ENCODE results near the gene AMER2. TPM values are rescaled to one million over a fixed set of nuclear protein-coding genes. Genes with fewer than 3 reads are reported as not detected.
"Not testable (repeated sequence)": the region's sequence is repeated elsewhere in the genome, so short reads cannot be mapped to it uniquely, and the experiment has no call there.

Gene AMER2
- total and polyA plus RNA-seq, 2 donors (not counting 1 experiment from before 2014, with no cell fraction given), result not detected

DNA sequence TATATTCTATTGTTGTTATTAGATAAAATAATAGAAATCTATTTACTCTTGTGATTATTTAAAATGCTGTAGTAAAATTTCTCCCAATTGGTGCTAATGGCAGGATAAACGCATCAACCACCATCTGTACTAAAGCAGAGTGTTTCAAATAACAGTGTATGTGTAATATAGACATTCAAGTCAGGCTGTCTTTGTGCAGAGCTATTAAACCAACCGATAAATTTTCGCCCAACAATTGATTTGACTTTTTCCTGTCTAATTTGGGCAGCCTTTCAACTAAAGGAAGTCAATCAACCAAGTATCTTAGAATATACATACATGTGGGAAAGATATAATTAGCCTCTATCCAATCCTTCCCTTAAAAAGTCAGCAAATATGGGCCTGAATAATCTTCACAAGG, 5.8 kb downstream of the AMER2 start:
- Histone ChIP-seq H3K9me3 (ENCODE audit: control extremely low read depth in 1 of 3, control insufficient read depth in 2 of 3, insufficient read depth in 1 of 3, low read length in 2 of 3) (peaks cover 0 to 3% (median 0%) of the 10 kb centered on the region in 3 donors), H3K4me3 (ENCODE audit: control extremely low read depth in 1 of 5, extremely low read depth in 1 of 5, insufficient read depth in 1 of 5, low read depth in 2 of 5, low read length in 4 of 5) (no peak overlapping the region), H3K4me2 (replicated peaks; ENCODE audit: low read depth, low read length, poor library complexity, severe bottlenecking) (no peak overlapping the region), H2AFZ (ENCODE audit: insufficient read depth, low read depth, low read length, poor library complexity, severe bottlenecking) (no peak overlapping the region), H3K9ac (ENCODE audit: low read length) (no peak overlapping the region), H3K36me3 (replicated peaks in 1 of 2; ENCODE audit: control extremely low read depth in 1 of 2, control insufficient read depth in 1 of 2, extremely low read depth in 1 of 2, insufficient read depth in 2 of 2, low read length in 1 of 2) (no peaks in the 10 kb centered on the region), H3K27me3 (replicated peaks in 1 of 4; ENCODE audit: control extremely low read depth in 1 of 4, control insufficient read depth in 3 of 4, insufficient read depth in 4 of 4, low read length in 3 of 4) (peaks cover 0 to 16% (median 4%) of the 10 kb centered on the region in 4 experiments), H3K79me2 (ENCODE audit: control insufficient read depth, insufficient read depth, low read length) (no peaks in the 10 kb centered on the region), H3K4me1 (ENCODE audit: control insufficient read depth in 2 of 2, insufficient read depth in 2 of 2, low read length in 2 of 2) (peaks cover 0 to 2% of the 10 kb centered on the region in 2 donors), H3K27ac (ENCODE audit: low read length in 2 of 2) (no peak overlapping the region), H4K20me1 (ENCODE audit: control insufficient read depth, insufficient read depth, low read length, poor library complexity, severe bottlenecking) (no peaks in the 10 kb centered on the region)
- no peak for TF ChIP-seq EZH2 (IDR thresholded peaks at IDR 0.05; ENCODE audit: borderline replicate concordance, insufficient read depth, low read depth, low read length, poor library complexity, severe bottlenecking)
- TF ChIP-seq, protein P1, sequence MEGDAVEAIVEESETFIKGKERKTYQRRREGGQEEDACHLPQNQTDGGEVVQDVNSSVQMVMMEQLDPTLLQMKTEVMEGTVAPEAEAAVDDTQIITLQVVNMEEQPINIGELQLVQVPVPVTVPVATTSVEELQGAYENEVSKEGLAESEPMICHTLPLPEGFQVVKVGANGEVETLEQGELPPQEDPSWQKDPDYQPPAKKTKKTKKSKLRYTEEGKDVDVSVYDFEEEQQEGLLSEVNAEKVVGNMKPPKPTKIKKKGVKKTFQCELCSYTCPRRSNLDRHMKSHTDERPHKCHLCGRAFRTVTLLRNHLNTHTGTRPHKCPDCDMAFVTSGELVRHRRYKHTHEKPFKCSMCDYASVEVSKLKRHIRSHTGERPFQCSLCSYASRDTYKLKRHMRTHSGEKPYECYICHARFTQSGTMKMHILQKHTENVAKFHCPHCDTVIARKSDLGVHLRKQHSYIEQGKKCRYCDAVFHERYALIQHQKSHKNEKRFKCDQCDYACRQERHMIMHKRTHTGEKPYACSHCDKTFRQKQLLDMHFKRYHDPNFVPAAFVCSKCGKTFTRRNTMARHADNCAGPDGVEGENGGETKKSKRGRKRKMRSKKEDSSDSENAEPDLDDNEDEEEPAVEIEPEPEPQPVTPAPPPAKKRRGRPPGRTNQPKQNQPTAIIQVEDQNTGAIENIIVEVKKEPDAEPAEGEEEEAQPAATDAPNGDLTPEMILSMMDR (IDR thresholded peaks at IDR 0.05), result no peak
- no CpG with 5 or more reads among the region's 3 CpGs for WGBS (ENCODE audit: insufficient coverage)
- Mint-ChIP-seq H3K9me3 (ENCODE audit: insufficient read depth) (no peaks in the 10 kb centered on the region), H3K27me3 (peaks cover 45% of the 10 kb centered on the region), H3K27ac (no peak overlapping the region), H3K4me1 (peaks cover 2% of the 10 kb centered on the region), H3K4me3 (no peak overlapping the region)
- intact Hi-C loops (cut with micrococcal nuclease), result no loop called here
- ChIA-PET POLR2A (no interaction called here), CTCF (no interaction called here)
- DNase-seq (no peak), ATAC-seq (ENCODE audit: low read depth) (no peak)

DNA sequence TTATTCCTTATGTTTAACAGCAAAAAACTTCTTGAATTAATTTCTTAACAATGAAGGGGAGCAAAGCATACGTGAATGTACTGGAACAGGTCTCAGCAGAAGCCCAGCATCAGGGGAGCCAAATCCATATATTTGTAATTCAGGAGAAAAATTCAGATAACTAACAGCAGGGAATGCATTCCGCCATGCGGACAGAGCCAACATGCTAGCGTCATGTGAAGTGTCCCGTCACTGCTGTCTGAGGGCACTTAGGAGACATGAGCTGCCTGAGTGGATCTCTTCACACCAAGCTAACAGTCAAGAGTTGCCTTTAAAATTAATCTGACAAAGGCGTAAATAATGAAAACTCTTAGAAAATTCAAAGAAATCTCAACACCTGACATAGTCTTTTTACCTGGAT, 6.4 kb downstream of the AMER2 start:
- H3K27me3 Mint-ChIP-seq, result peaks cover 39% of the 10 kb centered on the region
- no peak for ATAC-seq (ENCODE audit: low read depth)
- CTCF ChIA-PET, result no interaction called here
- Histone ChIP-seq H3K27me3 (replicated peaks in 1 of 4; ENCODE audit: control extremely low read depth in 1 of 4, control insufficient read depth in 3 of 4, insufficient read depth in 4 of 4, low read length in 3 of 4) (peaks cover 0 to 13% (median 4%) of the 10 kb centered on the region in 4 experiments), H3K9me3 (ENCODE audit: control extremely low read depth in 1 of 3, control insufficient read depth in 2 of 3, insufficient read depth in 1 of 3, low read length in 2 of 3) (peaks cover 0 to 3% (median 0%) of the 10 kb centered on the region in 3 donors), H3K9ac (ENCODE audit: low read length) (no peak overlapping the region), H3K79me2 (ENCODE audit: control insufficient read depth, insufficient read depth, low read length) (no peaks in the 10 kb centered on the region), H3K4me2 (replicated peaks; ENCODE audit: low read depth, low read length, poor library complexity, severe bottlenecking) (no peak overlapping the region), H3K4me1 (ENCODE audit: control insufficient read depth in 2 of 2, insufficient read depth in 2 of 2, low read length in 2 of 2) (no peaks in the 10 kb centered on the region), H4K20me1 (ENCODE audit: control insufficient read depth, insufficient read depth, low read length, poor library complexity, severe bottlenecking) (no peaks in the 10 kb centered on the region), H3K4me3 (ENCODE audit: control extremely low read depth in 1 of 5, extremely low read depth in 1 of 5, insufficient read depth in 1 of 5, low read depth in 2 of 5, low read length in 4 of 5) (no peak overlapping the region), H2AFZ (ENCODE audit: insufficient read depth, low read depth, low read length, poor library complexity, severe bottlenecking) (no peak overlapping the region), H3K27ac (ENCODE audit: low read length in 2 of 2) (no peak overlapping the region), H3K36me3 (replicated peaks in 1 of 2; ENCODE audit: control extremely low read depth in 1 of 2, control insufficient read depth in 1 of 2, extremely low read depth in 1 of 2, insufficient read depth in 2 of 2, low read length in 1 of 2) (no peaks in the 10 kb centered on the region)
- no peaks in the 10 kb centered on the region for H3K9me3 Mint-ChIP-seq (ENCODE audit: insufficient read depth)
- TF ChIP-seq, protein P1 (IDR thresholded peaks at IDR 0.05), result no peak
- TF ChIP-seq EZH2 (IDR thresholded peaks at IDR 0.05; ENCODE audit: borderline replicate concordance, insufficient read depth, low read depth, low read length, poor library complexity, severe bottlenecking), result no peak
- no peak overlapping the region for H3K4me3 Mint-ChIP-seq
- 94% methylated on average over 5 of the region's 6 CpGs for WGBS (ENCODE audit: insufficient coverage)
- H3K4me1 Mint-ChIP-seq, result no peaks in the 10 kb centered on the region
- POLR2A ChIA-PET, result no interaction called here
- DNase-seq, result no peak
- no peak overlapping the region for H3K27ac Mint-ChIP-seq
- intact Hi-C loops (cut with micrococcal nuclease), result no loop called here

DNA sequence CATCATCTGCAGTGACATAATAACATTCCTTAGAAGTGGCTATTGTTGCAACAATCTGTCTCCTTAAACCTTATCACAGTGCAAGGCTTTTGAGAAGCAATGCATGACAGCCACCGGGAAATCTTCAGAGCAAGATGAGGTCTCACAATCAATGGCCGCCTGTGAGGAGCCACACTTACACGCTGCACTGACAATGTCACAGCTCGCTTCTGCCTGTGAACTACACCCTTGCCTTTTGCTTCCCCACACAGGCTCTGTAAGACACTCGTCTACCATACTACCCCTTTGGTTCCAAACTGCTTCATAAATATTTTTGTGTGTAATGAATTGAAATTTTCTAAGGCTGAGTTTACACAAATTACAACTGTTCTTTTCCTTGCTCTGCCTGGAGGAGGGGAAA, 6.9 kb downstream of the AMER2 start:
- peaks cover 37% of the 10 kb centered on the region for H3K27me3 Mint-ChIP-seq
- H3K27ac ChIP-seq (ENCODE audit: low read length in 2 of 2); H3K4me3 Mint-ChIP-seq; H2AFZ ChIP-seq (ENCODE audit: insufficient read depth, low read depth, low read length, poor library complexity, severe bottlenecking); H3K9ac ChIP-seq (ENCODE audit: low read length); H3K36me3 ChIP-seq (replicated peaks in 1 of 2; ENCODE audit: control extremely low read depth in 1 of 2, control insufficient read depth in 1 of 2, extremely low read depth in 1 of 2, insufficient read depth in 2 of 2, low read length in 1 of 2); DNase-seq; H3K27ac Mint-ChIP-seq; H3K9me3 Mint-ChIP-seq (ENCODE audit: insufficient read depth); H3K4me1 ChIP-seq (ENCODE audit: control insufficient read depth in 2 of 2, insufficient read depth in 2 of 2, low read length in 2 of 2); H3K9me3 ChIP-seq (ENCODE audit: control extremely low read depth in 1 of 3, control insufficient read depth in 2 of 3, insufficient read depth in 1 of 3, low read length in 2 of 3); H3K79me2 ChIP-seq (ENCODE audit: control insufficient read depth, insufficient read depth, low read length); H3K4me1 Mint-ChIP-seq; H3K4me3 ChIP-seq (ENCODE audit: control extremely low read depth in 1 of 5, extremely low read depth in 1 of 5, insufficient read depth in 1 of 5, low read depth in 2 of 5, low read length in 4 of 5); H3K4me2 ChIP-seq (replicated peaks; ENCODE audit: low read depth, low read length, poor library complexity, severe bottlenecking); CTCF ChIA-PET; POLR2A ChIA-PET; H4K20me1 ChIP-seq (ENCODE audit: control insufficient read depth, insufficient read depth, low read length, poor library complexity, severe bottlenecking); ATAC-seq (ENCODE audit: low read depth); intact Hi-C loops (cut with micrococcal nuclease): not testable (repeated sequence)
- WGBS (ENCODE audit: insufficient coverage), result 49% methylated on average over 4 of the region's 5 CpGs
- peaks cover 0 to 11% (median 2%) of the 10 kb centered on the region in 4 experiments for H3K27me3 ChIP-seq (replicated peaks in 1 of 4; ENCODE audit: control extremely low read depth in 1 of 4, control insufficient read depth in 3 of 4, insufficient read depth in 4 of 4, low read length in 3 of 4)

Data from B cell (primary cell).